K562 (cell line): ENCODE measurements around the gene PRDM1. TPM values are rescaled to one million over a fixed set of nuclear protein-coding genes. Genes with fewer than 3 reads are reported as not detected.
A peak's percentile ranks its signal among the peaks of the same experiment; 100 is the strongest.

Experiments
- BRF1 ChIP-seq: IDR thresholded peaks from 3 replicates; pipeline ENCODE4 v1.6.1; 2011; ENCODE audit warnings: borderline replicate concordance, mild to moderate bottlenecking; ENCODE audit not compliant: insufficient read length; ENCODE audit errors: extremely low read depth
- CCNT2 ChIP-seq: IDR thresholded peaks from 2 replicates; pipeline ENCODE4 v1.6.1; 2011; ENCODE audit warnings: borderline replicate concordance, low read depth, mild to moderate bottlenecking, moderate library complexity, mixed read lengths, low read length; ENCODE audit not compliant: insufficient read length; ENCODE audit errors: extremely low read depth
- DMBX1 ChIP-seq: fragments of 250-450 bp; sonication (Bioruptor Pico); IDR thresholded peaks from 2 replicates; pipeline ENCODE4 v1.8.0; 2022; ENCODE audit warnings: inconsistent platforms, mild to moderate bottlenecking, moderate library complexity, borderline replicate concordance
- ETS2 ChIP-seq: IDR thresholded peaks from 2 replicates; pipeline ENCODE4 v1.6.1; 2016; ENCODE audit warnings: borderline replicate concordance, missing genetic modification characterization, mild to moderate bottlenecking, moderate library complexity, missing compliant biosample characterization; ENCODE audit not compliant: poor library complexity, severe bottlenecking
- FOS ChIP-seq: IDR thresholded peaks from 3 replicates; pipeline ENCODE4 v1.6.1; 2011; ENCODE audit not compliant: insufficient read length; ENCODE audit errors: extremely low read depth
- GATAD2A ChIP-seq: fragments of 450-650 bp; IDR thresholded peaks from 2 replicates; pipeline ENCODE4 v1.6.1; 2017
- GATAD2B ChIP-seq: fragments of 450-650 bp; IDR thresholded peaks from 2 replicates; pipeline ENCODE4 v1.6.1; 2017; ENCODE audit warnings: mild to moderate bottlenecking, borderline replicate concordance
- GTF2A2 ChIP-seq: IDR thresholded peaks from 2 replicates; pipeline ENCODE4 v1.6.1; 2016; ENCODE audit warnings: mild to moderate bottlenecking, missing genetic modification characterization, missing compliant biosample characterization
- MED1 ChIP-seq: sonication (generic); formaldehyde crosslinking; IDR thresholded peaks from 2 replicates; pipeline ENCODE4 v1.8.1; 2023; ENCODE audit warnings: missing genetic modification reagents, borderline replicate concordance
- NR2F6 ChIP-seq: fragments of 450-650 bp; formaldehyde crosslinking; IDR thresholded peaks from 2 replicates; pipeline ENCODE4 v1.4.0; 2020; ENCODE audit warnings: mild to moderate bottlenecking
- NRF1 ChIP-seq, 2 experiments: fragments of 450-650 bp; IDR thresholded peaks in 1 of 2; conservative IDR thresholded peaks in 1 of 2; 2 replicates each; pipeline ENCODE4 v1.6.1; 2014; ENCODE audit warnings: mild to moderate bottlenecking in 2 of 2
- PTBP1 ChIP-seq: fragments of 200-400 bp; formaldehyde crosslinking; IDR thresholded peaks from 2 replicates; pipeline ENCODE4 v1.6.1; 2017; ENCODE audit warnings: low read depth, low read length
- PURB ChIP-seq: sonication (generic); formaldehyde crosslinking; IDR thresholded peaks from 2 replicates; pipeline ENCODE4 v1.9.0; 2021; ENCODE audit warnings: low read depth, mild to moderate bottlenecking, missing genetic modification reagents
- PYGO2 ChIP-seq: fragments of 450-650 bp; IDR thresholded peaks from 2 replicates; pipeline ENCODE4 v1.6.1; 2016; ENCODE audit warnings: mild to moderate bottlenecking, missing genetic modification characterization, moderate library complexity, missing compliant biosample characterization
- RCOR1 ChIP-seq, 2 experiments: IDR thresholded peaks; 2 replicates each; pipeline ENCODE4 v1.6.1; 2012; ENCODE audit warnings: low read depth in 2 of 2, low read length in 2 of 2, borderline replicate concordance in 1 of 2, improper control_type of control experiment in 1 of 2
- TCF7L2 ChIP-seq: fragments of 150-350 bp; IDR thresholded peaks from 2 replicates; pipeline ENCODE4 v1.6.1; 2016; ENCODE audit warnings: low read depth, mild to moderate bottlenecking, low read length, moderate library complexity
- U2AF1 ChIP-seq: fragments of 200-400 bp; formaldehyde crosslinking; optimal IDR thresholded peaks from 2 replicates; pipeline ENCODE3; 2017; ENCODE audit warnings: mild to moderate bottlenecking, low read depth, low read length, moderate library complexity
- ZNF140 ChIP-seq: fragments of 250-450 bp; sonication (Bioruptor Pico); IDR thresholded peaks from 2 replicates; pipeline ENCODE4 v1.8.0; 2021; ENCODE audit warnings: moderate library complexity, mild to moderate bottlenecking, inconsistent platforms
- ZNF232 ChIP-seq: sonication (generic); formaldehyde crosslinking; IDR thresholded peaks from 2 replicates; pipeline ENCODE4 v1.8.0; 2022; ENCODE audit warnings: mild to moderate bottlenecking, missing genetic modification reagents
- ZNF263 ChIP-seq: sonication (generic); formaldehyde crosslinking; IDR thresholded peaks from 2 replicates; pipeline ENCODE4 v1.8.0; 2022; ENCODE audit warnings: mild to moderate bottlenecking, missing genetic modification reagents, borderline replicate concordance
- ZNF644 ChIP-seq: fragments of 200-800 bp; sonication (Bioruptor generic); IDR thresholded peaks from 2 replicates; pipeline ENCODE4 v1.6.1; 2016; ENCODE audit warnings: low read depth, missing genetic modification characterization, missing compliant biosample characterization
- polyA plus RNA-seq, 8 experiments: library from polyadenylated mRNA; depleted of rRNA in 4 of 8; stranded (reverse) in 5 of 8; unstranded in 3 of 8; fragments of >200 nt; fragmentation: Nextera tagmentation in 2 of 8; fragmentation: Illumina TruSeq in 1 of 8; extraction: Ambion mirVana in 2 of 8; extraction: Trizol in 1 of 8; gene quantifications; 2 replicates each; pipeline versions ENCODE4 v1.2.1 to v1.2.3, GENCODE V29; 2011 to 2014; ENCODE audit warnings: inconsistent platforms in 1 of 8, missing spikeins in 1 of 8
- total RNA-seq, 7 experiments: library from RNA; depleted of rRNA in 6 of 7; stranded (reverse); fragments of >200 nt in 6 of 7; fragmentation: Illumina TruSeq in 2 of 7; extraction: Trizol in 2 of 7; gene quantifications; 2 replicates each; pipeline versions ENCODE4 v1.2.1 to v1.2.3, GENCODE V29; 2011 to 2021; ENCODE audit warnings: low replicate concordance in 1 of 7
- TF ChIP-seq, protein P1 (sequence below): sonication (generic); formaldehyde crosslinking; IDR thresholded peaks from 2 replicates; pipeline ENCODE4 v1.8.1; 2023; ENCODE audit warnings: mild to moderate bottlenecking, missing genetic modification reagents
- TF ChIP-seq, protein P2 (sequence below): fragments of 450-650 bp; IDR thresholded peaks from 2 replicates; pipeline ENCODE4 v1.6.1; 2018; ENCODE audit warnings: mild to moderate bottlenecking, low read depth; ENCODE audit not compliant: partially characterized antibody
- TF ChIP-seq, protein P3 (sequence below): sonication (generic); formaldehyde crosslinking; IDR thresholded peaks from 2 replicates; pipeline ENCODE4 v1.4.0; 2020; ENCODE audit warnings: mild to moderate bottlenecking, missing genetic modification reagents

PRDM1 gene
- total and polyA plus RNA-seq, 9 of the 15 experiments (the other 6 are each of a cell fraction or from before 2014, with no cell fraction given): 0.09 to 0.89 (median 0.27) TPM

DNA sequence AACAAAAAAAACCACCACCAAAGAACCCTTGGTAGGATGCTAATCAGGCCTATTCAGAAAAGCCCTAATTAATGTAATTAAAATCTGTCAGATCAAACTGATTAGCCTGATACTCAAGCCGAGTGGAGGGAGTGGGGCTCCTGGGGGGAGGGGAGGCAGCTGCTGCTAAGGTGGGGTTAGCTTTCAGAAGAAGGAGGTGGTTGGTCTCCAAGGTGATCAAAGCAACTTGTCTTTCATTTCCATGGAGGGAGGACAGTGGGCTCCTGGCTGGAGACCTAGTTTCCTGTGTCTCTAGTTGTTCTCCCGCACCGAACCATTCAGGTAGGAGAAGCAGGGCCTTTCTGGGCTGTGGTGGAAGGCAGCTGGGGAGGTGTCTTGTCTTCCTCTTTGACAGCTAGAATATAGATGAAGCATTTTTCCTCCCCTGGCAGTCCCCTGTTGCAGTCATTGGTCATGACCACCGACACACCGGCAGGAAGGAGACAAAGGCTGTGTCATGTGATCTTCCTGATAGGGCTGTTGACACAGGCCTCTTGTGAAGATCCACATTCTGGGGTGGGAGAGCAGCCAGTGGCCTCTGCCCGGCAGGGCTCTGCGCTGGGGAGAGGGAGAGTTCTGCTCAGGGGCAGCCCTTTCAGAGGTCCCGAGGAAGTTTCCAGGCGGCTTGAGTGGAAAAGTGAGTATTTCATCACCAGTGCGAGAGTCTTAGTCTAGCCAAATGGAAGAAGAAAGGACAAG is 39.9 kb upstream of the PRDM1 start (continued):
- TF ChIP-seq BRF1 (no peak), FOS (no peak), PYGO2 (no peak), DMBX1 (CRISPR knock-in tag) (0 out of 2 replicates have a peak, but pooled peaks have one; percentile 37), ZNF644 (tag) (no peak), NR2F6 (CRISPR knock-in tag) (no peak), CCNT2 (no peak), ZNF232 (no peak), PURB (CRISPR knock-in tag) (no peak), GATAD2B (no peak), U2AF1 (no peak), ZNF263 (CRISPR knock-in tag) (no peak), ZNF140 (no peak), RCOR1 (IDR thresholded peaks at IDR 0.05; ENCODE audit: borderline replicate concordance in 1 of 2, low read depth in 2 of 2, low read length in 2 of 2) (peak in 1 of 2 experiments; percentile 16; a peak in 1 of 4 replicates), MED1 (no peak), GTF2A2 (tag) (no peak), GATAD2A (no peak), TCF7L2 (no peak), ETS2 (tag) (no peak), NRF1 (conservative IDR thresholded peaks at IDR 0.05 in 1 of 2, IDR thresholded peaks at IDR 0.05 in 1 of 2) (peak; percentile 53 to 55), PTBP1 (no peak)
- TF ChIP-seq, protein P1, sequence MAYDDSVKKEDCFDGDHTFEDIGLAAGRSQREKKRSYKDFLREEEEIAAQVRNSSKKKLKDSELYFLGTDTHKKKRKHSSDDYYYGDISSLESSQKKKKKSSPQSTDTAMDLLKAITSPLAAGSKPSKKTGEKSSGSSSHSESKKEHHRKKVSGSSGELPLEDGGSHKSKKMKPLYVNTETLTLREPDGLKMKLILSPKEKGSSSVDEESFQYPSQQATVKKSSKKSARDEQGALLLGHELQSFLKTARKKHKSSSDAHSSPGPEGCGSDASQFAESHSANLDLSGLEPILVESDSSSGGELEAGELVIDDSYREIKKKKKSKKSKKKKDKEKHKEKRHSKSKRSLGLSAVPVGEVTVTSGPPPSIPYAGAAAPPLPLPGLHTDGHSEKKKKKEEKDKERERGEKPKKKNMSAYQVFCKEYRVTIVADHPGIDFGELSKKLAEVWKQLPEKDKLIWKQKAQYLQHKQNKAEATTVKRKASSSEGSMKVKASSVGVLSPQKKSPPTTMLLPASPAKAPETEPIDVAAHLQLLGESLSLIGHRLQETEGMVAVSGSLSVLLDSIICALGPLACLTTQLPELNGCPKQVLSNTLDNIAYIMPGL: no peak
- TF ChIP-seq, protein P2, sequence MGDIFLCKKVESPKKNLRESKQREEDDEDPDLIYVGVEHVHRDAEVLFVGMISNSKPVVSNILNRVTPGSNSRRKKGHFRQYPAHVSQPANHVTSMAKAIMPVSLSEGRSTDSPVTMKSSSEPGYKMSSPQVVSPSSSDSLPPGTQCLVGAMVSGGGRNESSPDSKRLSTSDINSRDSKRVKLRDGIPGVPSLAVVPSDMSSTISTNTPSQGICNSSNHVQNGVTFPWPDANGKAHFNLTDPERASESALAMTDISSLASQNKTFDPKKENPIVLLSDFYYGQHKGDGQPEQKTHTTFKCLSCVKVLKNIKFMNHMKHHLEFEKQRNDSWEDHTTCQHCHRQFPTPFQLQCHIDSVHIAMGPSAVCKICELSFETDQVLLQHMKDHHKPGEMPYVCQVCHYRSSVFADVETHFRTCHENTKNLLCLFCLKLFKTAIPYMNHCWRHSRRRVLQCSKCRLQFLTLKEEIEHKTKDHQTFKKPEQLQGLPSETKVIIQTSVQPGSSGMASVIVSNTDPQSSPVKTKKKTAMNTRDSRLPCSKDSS: no peak
- TF ChIP-seq, protein P3, sequence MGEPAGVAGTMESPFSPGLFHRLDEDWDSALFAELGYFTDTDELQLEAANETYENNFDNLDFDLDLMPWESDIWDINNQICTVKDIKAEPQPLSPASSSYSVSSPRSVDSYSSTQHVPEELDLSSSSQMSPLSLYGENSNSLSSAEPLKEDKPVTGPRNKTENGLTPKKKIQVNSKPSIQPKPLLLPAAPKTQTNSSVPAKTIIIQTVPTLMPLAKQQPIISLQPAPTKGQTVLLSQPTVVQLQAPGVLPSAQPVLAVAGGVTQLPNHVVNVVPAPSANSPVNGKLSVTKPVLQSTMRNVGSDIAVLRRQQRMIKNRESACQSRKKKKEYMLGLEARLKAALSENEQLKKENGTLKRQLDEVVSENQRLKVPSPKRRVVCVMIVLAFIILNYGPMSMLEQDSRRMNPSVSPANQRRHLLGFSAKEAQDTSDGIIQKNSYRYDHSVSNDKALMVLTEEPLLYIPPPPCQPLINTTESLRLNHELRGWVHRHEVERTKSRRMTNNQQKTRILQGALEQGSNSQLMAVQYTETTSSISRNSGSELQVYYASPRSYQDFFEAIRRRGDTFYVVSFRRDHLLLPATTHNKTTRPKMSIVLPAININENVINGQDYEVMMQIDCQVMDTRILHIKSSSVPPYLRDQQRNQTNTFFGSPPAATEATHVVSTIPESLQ (CRISPR knock-in tag): no peak
